HepG2 (cell line): ENCODE data around the gene TRPC4. TPM values are rescaled to one million over a fixed set of nuclear protein-coding genes. Genes with fewer than 3 reads are reported as not detected.

ENCODE experiments used
- CREBL2 ChIP-seq: sonication (generic); formaldehyde crosslinking; IDR thresholded peaks from 2 replicates; pipeline ENCODE4 v1.8.1; 2023; ENCODE audit warnings: missing genetic modification reagents, mild to moderate bottlenecking, borderline replicate concordance
- E2F5 ChIP-seq: sonication (generic); formaldehyde crosslinking; conservative IDR thresholded peaks from 2 replicates; pipeline ENCODE4 v1.4.0; 2020; ENCODE audit warnings: missing genetic modification reagents
- HHEX ChIP-seq: IDR thresholded peaks from 2 replicates; pipeline ENCODE4 v1.6.1; 2016; ENCODE audit warnings: control low read depth
- SP1 ChIP-seq, 2 experiments: fragments of 450-650 bp in 1 of 2; sonication (generic) in 1 of 2; formaldehyde crosslinking in 1 of 2; IDR thresholded peaks; 2 replicates each; pipeline versions ENCODE4 v1.4.0 to v1.6.1; 2016 to 2020; ENCODE audit warnings: missing genetic modification reagents in 1 of 2
- TFE3 ChIP-seq: IDR thresholded peaks from 2 replicates; pipeline ENCODE4 v1.6.1; 2016
- TRIM22 ChIP-seq: fragments of 450-650 bp; IDR thresholded peaks from 2 replicates; pipeline ENCODE4 v1.6.1; 2017
- ZBTB20 ChIP-seq: sonication (generic); formaldehyde crosslinking; IDR thresholded peaks from 2 replicates; pipeline ENCODE4 v1.8.1; 2023; ENCODE audit warnings: missing genetic modification reagents, low read depth, mild to moderate bottlenecking, borderline replicate concordance
- ZNF17 ChIP-seq: sonication (generic); formaldehyde crosslinking; IDR thresholded peaks from 2 replicates; pipeline ENCODE4 v1.5.0; 2020; ENCODE audit warnings: mild to moderate bottlenecking, missing genetic modification reagents
- ZNF264 ChIP-seq: sonication (generic); formaldehyde crosslinking; IDR thresholded peaks from 2 replicates; pipeline ENCODE4 v1.4.0; 2020; ENCODE audit warnings: missing genetic modification reagents
- ZNF549 ChIP-seq: sonication (generic); formaldehyde crosslinking; IDR thresholded peaks from 2 replicates; pipeline ENCODE4 v1.5.0; 2020; ENCODE audit warnings: missing genetic modification reagents
- polyA plus RNA-seq, 8 experiments: library from polyadenylated mRNA; depleted of rRNA in 3 of 8; stranded (reverse) in 7 of 8; unstranded in 1 of 8; fragments of >200 nt; fragmentation: Illumina TruSeq in 4 of 8; extraction: Trizol in 4 of 8; gene quantifications; 2 replicates each; pipeline versions ENCODE4 v1.2.1 to v1.2.3, GENCODE V29; 2011 to 2016; ENCODE audit warnings: low read depth in 4 of 8, missing spikeins in 1 of 8, mixed read lengths in 1 of 8; ENCODE audit not compliant: insufficient read depth in 1 of 8
- total RNA-seq, 5 experiments: library from RNA; depleted of rRNA; stranded (reverse); fragments of >200 nt; fragmentation: Illumina TruSeq; extraction: Trizol; gene quantifications; 2 replicates each; pipeline ENCODE4 v1.2.3, GENCODE V29; 2016; ENCODE audit warnings: low read depth in 1 of 5

TRPC4 gene
- total and polyA plus RNA-seq, 2 of the 13 experiments (the other 11 are each of a cell fraction or from before 2014, with no cell fraction given): not detected

GRCh38 chr13:37878496-37878895, 8.9 kb upstream of the TRPC4 start (continued):
- no peak for TF ChIP-seq TRIM22
- TF ChIP-seq ZNF264 (CRISPR knock-in tag): no peak
- no peak for TF ChIP-seq ZNF17 (CRISPR knock-in tag)
- no peak for TF ChIP-seq ZNF549 (CRISPR knock-in tag)
- no peak for TF ChIP-seq E2F5 (CRISPR knock-in tag)
- no peak for TF ChIP-seq ZBTB20 (CRISPR knock-in tag)
- no peak for TF ChIP-seq TFE3
- TF ChIP-seq CREBL2 (CRISPR knock-in tag): no peak
- TF ChIP-seq SP1 (IDR thresholded peaks at IDR 0.05): no peak
- TF ChIP-seq SP1 (CRISPR knock-in tag; IDR thresholded peaks at IDR 0.05): no peak
- no peak for TF ChIP-seq HHEX (CRISPR knock-in tag)
- TF ChIP-seq, all 625 proteins: peak for 0
